Raji (cell line): ENCODE measurements around the gene BRF1.

Experiments
- POLR2A ChIP-seq: IDR thresholded peaks from 2 replicates; pipeline ENCODE4 v1.6.1; 2011; ENCODE audit warnings: low read depth, low read length, control low read depth; ENCODE audit not compliant: insufficient read depth

Gene BRF1

DNA sequence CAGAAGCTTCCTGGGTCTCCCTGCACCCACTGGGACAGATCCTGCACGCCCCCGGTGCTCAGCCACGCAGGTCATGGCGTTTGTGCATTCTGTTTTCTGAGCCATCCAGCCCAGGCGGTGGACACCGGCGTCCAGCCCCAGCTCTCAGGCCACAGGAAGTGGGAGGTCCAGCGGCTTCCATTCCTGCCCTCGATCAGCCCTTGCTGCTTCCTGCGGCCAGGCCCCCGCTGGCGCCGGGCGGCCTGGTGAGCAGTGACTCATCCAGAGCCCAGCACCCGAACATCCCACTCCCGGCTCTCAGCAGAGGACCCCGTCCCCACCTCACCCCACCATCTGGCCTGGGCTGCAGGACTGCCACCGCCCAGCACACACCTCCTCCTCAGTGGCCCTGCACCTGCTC is 101.7 kb downstream of the BRF1 start:
- no peak for TF ChIP-seq POLR2A

DNA sequence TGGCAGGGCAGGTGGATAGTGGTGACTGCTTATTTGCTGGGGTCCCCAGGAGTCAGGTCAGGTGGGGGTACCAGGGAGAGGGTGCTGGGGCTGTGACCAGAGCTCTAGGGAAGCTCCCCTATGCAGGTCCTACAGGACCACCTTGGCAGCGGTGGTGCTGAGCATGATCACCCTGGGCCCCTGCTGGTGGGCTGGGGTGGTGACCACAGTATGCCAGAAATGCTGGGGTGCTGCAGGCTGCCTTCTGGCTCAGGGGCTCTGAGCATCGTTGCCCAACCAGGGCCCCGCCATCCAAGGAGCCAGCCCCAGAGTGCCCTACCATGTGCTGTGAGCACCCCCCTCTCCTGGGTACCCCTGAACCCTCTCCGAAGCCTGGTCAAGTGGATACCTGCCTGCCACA is 102.2 kb downstream of the BRF1 start:
- TF ChIP-seq POLR2A: no peak

DNA sequence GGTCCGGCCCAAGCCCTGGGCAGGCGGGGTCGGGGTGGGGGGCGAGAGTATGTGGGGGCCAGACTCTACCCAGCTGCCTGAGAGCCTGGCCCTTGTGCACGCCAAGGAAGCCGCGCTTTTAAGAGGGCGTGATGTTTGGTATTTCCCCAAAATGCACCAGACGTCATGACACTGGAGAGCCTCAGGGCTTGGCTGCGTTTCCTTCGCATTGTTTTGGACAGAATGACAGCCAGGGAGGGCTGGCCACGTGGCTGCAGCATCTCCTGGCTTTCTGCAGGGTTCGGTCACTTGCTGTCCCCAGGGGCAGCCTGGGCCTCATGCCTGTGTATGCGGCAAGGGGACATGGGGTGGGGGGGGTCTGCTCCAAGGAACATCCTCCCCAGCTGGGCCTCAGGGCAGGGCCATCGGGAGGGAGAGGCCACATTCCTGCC is 103.6 kb downstream of the BRF1 start:
- no peak for TF ChIP-seq POLR2A

DNA sequence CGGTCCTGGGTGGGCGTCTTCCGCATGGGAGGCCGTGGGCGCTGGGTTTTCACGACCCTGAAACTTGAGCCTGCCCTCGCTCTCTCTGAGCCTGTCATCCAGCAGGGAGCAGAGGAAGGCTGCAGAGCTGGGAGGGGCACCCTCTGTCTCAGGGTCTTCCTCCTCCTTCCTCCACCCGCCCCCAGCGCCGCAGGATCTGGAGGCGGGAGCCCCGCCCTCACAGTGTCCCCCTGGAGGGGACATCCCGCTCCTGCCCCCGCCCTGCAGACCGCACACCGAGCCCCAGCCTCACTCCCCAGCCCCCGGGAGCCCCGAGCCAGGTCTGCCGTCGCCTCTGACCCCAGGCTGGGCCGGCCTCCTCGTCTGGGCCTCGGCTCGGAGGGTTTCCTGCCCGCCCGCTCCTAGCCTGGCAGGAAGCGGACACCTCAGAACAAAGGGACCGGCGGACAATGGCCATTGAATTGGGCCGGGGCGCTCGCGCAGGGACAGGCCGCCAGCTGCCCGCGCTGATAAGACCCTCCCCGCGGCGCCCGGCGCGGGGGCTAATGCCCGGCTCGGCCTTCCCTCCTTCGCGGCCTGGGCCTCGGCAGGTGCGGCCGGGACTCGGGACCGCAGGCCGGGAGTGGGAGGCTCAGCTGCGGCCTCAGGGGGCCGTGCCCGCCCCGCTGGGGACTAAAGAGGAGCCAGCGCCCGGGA is 104.4 kb downstream of the BRF1 start:
- no peak for TF ChIP-seq POLR2A

DNA sequence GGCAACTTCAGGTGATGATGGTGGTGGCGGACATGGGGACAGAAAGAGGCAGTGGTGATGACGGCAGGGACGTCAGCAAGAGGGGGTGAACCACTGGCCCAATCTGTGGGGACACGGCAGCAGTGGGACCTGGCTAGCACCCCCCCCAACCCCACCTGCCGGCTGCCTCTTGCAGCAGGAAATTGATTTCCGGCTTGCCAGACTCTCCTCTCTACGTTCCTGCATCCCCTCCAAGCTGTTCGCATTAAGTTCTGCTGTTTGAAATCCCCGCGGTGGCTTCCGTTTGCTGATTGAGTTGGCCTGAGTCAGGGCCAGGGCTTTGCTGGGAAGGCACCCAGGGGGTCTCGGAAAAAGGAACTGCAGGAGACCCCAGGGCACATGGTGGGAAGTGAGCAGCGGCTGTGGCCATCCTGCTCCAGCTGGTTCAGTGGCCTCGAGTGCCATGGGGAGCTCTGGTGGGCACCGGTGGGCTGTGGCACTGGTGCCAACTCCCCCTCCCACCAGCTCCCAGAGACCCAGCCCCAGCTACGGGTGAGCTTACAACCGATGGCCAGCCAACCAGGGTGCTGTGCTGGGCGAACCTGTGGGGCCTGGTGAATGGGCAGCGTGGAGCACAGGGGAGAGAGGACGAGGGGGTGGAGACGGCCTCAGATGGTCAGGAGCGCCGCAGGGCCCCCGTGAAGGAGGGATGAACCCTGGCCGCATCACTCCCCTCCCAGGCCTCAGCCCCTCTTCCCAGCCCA is 105.1 kb downstream of the BRF1 start:
- no peak for TF ChIP-seq POLR2A

DNA sequence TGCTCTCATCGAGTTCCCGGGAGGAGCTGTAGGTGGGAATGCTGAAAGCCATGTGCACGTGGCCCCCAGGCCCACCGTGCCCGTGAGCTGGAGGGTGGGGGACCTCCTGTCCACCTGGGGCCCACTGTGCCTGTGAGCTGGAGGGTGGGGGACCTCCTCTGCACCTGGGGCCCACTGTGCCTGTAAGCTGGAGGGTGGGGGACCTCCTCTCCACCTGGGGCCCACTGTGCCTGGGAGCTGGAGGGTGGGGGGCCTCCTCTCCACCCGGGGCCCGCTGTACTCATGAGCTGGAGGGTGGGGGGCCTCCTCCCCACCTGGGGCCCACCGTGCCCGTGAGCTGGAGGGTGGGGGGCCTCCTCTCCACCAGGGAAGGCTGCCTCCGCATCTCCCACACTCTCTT is 105.8 kb downstream of the BRF1 start:
- no peak for TF ChIP-seq POLR2A

DNA sequence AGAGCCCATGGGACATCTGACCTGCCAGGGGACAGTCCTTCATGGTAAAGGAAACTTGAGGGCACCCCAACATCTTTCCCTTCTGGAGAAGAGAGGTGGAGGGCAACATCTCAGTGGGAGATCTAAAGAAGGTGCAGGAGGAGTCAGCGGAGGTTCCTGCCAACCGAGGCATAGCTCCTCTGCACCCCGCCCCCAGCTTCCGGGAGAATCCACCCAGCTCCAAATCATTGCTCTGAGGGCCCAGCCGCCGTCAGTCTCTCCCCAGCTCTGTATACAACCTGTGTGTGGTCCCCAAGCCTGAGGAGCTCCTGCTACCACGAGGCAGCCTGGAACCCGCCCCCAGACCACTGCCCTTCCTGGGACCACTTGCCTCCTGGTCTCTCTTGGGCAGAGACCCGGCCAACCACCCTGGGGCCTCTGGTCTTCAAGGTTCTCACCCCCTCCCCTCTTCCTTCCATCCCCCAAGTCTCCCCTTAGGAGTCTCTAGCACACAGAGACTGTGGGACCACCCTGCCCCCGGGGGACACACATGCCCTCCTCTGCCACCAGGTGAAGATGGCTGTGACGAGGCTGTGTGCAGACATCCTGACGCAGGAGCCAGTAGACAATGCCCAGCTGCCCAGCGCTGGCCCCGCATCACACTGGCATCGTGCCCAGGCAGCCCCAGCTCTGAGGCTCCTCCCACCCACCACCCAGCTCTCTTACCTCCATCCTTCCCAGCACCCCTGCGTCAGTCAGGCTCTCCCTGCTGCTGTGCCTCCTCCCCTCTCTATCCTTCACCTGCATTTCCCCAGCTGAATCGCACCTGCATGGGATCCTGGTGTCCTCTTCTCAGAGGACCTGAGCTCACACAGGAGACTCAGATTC is 106.7 kb downstream of the BRF1 start:
- TF ChIP-seq POLR2A: no peak

DNA sequence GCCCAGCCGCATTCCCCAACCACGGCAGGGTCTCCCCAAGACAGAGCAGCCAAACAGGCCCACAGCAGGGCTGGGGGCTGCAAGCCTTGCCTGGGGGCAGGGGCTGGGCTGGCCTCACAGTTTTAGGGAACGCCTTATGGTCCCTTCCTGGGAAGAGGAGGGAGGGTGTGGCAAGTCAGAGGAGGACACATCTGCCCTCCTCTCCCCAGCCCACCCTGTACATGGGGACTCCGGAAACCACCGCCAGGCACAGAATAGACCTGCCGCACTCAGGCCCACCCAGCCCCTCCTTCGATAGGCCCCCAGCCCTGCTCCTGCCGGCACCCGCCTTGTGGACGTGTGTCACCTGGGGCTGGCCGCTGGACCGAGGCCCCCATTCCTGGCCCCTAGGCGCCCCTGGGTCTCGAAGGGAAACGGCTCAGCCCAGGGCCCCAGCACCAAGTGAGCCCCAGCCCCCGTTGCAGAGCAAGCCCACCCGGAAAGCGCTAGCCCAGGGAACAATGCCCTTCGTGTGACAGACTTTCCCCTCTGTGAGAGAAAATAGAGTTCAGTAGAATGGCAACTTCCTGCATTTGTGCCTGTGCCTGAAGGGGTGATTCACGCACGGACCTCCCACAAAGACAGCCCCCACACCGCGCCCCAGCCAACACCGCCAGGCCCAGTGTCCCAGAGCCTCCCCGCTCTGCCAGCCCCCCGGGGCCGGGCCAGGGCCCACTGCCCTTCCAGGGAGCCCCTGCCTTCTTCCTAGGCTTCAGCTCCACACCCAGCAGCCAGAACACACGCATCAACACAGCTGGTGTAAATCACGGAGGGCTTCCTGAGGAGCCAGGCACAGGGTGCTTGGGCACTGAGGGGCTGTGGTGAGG is 107.7 kb downstream of the BRF1 start:
- no peak for TF ChIP-seq POLR2A

DNA sequence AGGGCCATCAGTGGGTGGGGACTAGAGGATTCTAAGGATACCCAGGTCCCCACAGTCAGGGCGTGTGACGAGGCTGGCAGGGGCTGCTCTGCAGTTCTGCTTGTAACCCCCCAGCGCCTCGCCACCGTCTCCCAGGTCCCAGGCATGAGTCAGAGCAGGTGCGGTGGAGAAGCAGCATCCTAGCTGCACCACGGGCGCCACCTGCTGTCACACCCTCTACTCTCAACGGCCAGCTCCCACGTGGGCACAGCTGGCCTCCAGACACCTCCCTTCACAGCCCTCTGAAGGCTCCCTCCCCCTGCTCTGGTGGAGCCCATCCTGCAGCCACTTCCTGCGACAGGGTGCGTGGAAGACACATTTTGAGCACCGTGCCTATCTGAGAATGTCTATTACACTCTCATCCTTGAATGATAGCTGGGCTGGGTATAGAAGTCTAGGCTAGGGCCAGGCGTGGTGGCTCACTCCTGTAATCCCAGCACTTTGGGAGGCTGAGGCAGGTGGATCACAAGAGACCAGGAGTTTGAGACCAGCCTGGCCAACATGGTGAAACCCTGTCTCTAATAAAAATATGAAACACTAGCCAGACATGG is 112.8 kb downstream of the BRF1 start:
- no peak for TF ChIP-seq POLR2A

DNA sequence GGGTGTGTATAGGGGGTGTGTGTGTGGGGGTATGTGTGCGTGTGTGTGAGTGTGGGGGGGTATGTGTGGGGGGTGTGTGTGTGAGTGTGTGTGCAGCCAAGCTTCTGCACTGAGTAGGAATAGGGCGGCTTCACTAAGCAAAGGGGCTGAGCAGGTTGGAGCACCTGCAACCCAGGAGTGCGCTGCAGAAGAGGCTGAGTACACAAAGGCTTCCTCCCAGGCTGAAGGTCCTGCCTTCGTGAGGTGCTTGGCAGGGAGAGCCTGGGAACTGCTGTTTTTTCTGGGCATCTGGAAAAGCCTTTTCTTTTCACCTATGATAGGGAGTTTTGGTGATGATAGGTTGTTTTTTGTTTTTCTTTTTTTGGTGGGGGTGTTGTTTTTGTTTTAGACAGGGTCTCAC is 113.7 kb downstream of the BRF1 start:
- no peak for TF ChIP-seq POLR2A

DNA sequence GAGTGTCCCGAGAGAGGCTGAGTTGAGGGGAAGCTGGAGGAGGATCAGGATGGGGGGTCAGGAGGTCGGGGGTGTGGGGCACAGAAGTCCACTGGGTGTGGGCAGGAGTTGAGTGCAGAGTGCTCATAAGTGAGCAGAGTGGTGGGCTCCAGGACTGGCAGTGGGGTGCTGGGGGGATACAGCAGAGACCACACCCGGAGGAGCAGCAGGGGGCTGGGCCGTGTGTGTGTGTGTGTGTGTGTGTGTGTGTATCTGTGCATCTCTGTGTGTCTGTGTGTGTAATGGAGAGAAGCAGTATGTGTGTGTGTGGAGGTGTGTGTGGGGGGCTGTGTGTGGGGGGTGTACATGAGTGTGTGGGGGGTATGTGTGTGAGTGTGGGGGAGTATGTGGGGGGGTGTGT is 114.8 kb downstream of the BRF1 start:
- no peak for TF ChIP-seq POLR2A

DNA sequence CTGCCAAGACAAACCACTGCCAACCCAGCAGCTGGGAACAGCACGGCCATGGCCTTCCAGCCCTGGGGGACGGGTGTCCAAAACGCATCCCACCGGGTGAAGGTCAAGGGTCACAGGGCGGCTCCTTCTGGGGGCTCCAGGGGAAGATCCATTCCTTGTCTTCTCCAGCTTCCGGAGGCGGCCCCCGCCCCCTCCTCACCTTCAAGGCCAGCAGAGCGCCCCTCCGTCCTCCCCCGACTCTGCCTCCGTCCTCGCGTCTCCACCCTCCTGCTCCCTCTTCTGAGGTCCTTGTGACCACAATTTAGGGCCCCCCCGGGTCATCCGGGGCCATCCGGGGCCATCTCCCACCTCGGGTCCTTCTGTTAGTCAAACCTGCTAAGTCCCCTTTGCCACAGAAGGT is 115.8 kb downstream of the BRF1 start:
- no peak for TF ChIP-seq POLR2A

DNA sequence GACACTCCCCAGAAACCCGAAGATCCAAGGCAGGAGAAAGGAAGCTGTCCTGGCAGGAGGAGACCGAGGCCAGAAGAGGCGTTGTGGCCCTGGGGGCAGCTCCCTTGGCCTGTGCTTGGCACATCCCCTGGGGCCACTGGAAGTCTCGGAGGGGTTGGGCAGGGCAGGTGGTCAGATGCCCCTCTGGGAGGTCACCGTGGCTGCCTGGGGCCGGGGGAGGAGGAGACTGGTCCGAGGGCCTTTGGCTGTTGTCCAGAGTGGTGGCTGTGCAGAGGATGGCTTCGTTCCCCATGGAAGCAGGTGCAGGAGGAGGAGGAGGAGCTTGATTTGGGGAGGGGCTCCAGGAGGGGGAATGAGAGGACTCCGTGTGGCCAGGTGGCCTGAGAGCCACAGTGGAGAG is 116.3 kb downstream of the BRF1 start:
- TF ChIP-seq POLR2A: no peak

DNA sequence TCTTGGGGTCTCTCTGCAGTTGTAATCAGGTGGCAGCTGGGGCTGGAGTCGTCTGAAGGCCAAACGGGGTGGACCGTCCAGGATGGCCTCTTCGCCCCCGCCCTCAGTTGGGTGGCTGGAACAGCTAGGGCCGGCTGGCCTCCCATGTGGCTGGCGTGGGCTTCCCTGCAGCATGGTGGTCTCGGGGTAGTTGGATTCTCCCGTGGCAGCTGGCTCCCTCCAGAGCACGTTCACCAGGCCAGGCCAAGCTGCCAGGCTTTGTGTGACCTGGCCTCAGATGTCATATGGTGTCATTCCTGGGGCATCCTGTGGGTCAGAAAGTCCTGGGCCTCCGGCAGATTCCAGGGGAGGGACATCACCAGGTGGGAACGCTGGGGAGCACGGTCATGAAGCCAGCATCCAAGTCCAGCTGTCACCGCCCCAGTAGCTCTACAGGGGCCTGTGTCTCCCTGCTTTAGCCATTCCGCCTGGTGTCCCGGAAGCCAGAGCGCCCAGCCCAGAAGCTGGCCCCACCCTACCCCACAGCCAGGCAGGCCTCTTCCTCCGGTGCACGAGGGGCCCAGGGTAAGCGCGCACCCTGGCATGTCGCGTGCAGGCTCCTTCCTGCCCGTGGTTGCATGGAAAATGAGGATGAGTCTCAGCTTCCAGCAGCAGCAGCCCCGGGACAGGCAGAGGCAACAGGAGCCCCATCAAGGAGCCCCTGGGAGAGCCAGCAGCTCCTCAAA is 118.3 kb downstream of the BRF1 start:
- no peak for TF ChIP-seq POLR2A

DNA sequence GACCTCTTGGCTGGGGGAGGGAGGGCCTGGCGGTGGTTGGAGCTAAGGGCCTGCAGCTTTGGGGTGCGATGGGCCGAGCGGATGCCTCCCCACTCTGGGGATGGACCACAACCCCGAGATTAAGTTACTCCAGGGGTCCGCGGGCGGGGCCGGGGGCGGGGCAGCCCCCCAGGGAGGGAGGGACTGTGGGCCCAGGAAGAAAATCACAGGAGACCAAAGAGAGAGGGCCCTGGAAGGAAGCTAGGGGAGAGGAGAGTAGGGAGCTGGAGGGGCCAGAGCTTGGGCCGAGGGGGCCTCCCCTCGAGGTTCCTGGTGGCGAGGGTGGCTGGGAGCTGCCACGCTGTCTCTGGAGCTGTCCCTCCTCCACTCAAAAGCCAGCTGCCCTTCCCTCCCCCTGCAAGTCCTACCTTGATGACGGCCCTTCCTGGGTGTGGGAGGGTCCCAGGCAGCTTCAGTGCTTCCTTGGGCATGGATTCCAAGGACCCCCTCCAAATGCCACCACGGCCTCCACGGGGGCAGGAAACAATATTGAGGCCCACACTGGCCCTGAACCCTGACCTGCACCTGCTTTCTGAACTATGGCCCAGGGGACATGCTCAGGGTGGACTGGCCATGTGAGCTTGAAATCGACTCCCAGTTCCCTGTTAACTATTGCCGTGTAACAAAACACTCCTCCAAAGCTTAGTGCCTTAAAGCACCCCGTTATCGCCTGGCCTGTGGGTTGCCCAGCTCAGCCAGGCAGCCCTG is 119.1 kb downstream of the BRF1 start:
- TF ChIP-seq POLR2A: no peak
